Measurements from ENCODE around the gene MYH14. TPM values are rescaled to one million over a fixed set of nuclear protein-coding genes. Genes with fewer than 3 reads are reported as not detected.

Gene MYH14
- polyA plus RNA-seq, 1 of the 3 experiments (the other 2 are of a cell fraction): 0.02 TPM

GRCh38 chr19:50310759-50311465, 107.5 kb downstream of the MYH14 start:
- POLR2A ChIA-PET: no interaction called here

GRCh38 chr19:50311723-50312635, 108.6 kb downstream of the MYH14 start:
- peak; percentile 93 for DNase-seq
- Histone ChIP-seq H3F3A (replicated peaks; ENCODE audit: insufficient read depth) (peaks cover 4% of the 10 kb centered on the region), H3K9me2 (no peaks in the 10 kb centered on the region), H3K4me2 (peak overlapping the region; percentile 66), H3K79me2 (ENCODE audit: insufficient read depth) (no peaks in the 10 kb centered on the region), H3K4me3 (ENCODE audit: low read depth in 2 of 2, low read length in 1 of 2) (peak overlapping the region; percentile 32 to 46; a peak in 3 of 4 replicates), H3K4me1 (ENCODE audit: control insufficient read depth in 1 of 2, insufficient read depth in 2 of 2, low read depth in 1 of 2, low read length in 1 of 2) (peaks cover 0 to 2% of the 10 kb centered on the region in 2 experiments; a peak in 1 of 4 replicates), H3K27ac (ENCODE audit: low read depth in 2 of 2, low read length in 1 of 2) (no peak overlapping the region), H3K9ac (no peak overlapping the region), H3K9me3 (no peaks in the 10 kb centered on the region), H3K36me3 (replicated peaks in 1 of 2; ENCODE audit: control insufficient read depth in 1 of 2, insufficient read depth in 2 of 2, low read length in 1 of 2) (no peaks in the 10 kb centered on the region), H3K27me3 (ENCODE audit: insufficient read depth) (peaks cover 61% of the 10 kb centered on the region), H4K20me1 (ENCODE audit: insufficient read depth) (no peaks in the 10 kb centered on the region), H2AFZ (ENCODE audit: low read depth) (no peak overlapping the region; the same call in 1 of the 2 replicates)
- 8% methylated on average over 18 of the region's 42 CpGs for WGBS (ENCODE audit: low lambda C conversion rate)
- ChIA-PET POLR2A (interaction anchor here (0.8 kb wide), 1 partner anchor 17 kb away, joined by 3 read pairs; the partner anchor contains the start of gene KCNC3), CTCF (interaction anchor here (1.0 to 1.6 kb wide), 4 partner anchors 11 to 53 kb away, joined by 3 to 4 read pairs (median 4); no protein-coding TSS in a partner anchor)
- TF ChIP-seq MEF2A (IDR thresholded peaks at IDR 0.05; ENCODE audit: borderline replicate concordance, low read depth) (no peak), NRF1 (IDR thresholded peaks at IDR 0.05; ENCODE audit: low read depth, low read length) (peak; percentile 71), MXI1 (IDR thresholded peaks at IDR 0.05; ENCODE audit: low read depth, low read length) (peak; percentile 31; the same call in 1 of the 2 replicates)

More at GRCh38 chr19:50310759-50311465, 107.5 kb downstream of the MYH14 start:
- Histone ChIP-seq H3K36me3 (replicated peaks in 1 of 2; ENCODE audit: control insufficient read depth in 1 of 2, insufficient read depth in 2 of 2, low read length in 1 of 2) (no peaks in the 10 kb centered on the region), H3F3A (replicated peaks; ENCODE audit: insufficient read depth) (peaks cover 4% of the 10 kb centered on the region), H3K4me1 (ENCODE audit: control insufficient read depth in 1 of 2, insufficient read depth in 2 of 2, low read depth in 1 of 2, low read length in 1 of 2) (peaks cover 0 to 2% of the 10 kb centered on the region in 2 experiments; a peak in 1 of 4 replicates), H3K27me3 (ENCODE audit: insufficient read depth) (peaks cover 61% of the 10 kb centered on the region), H3K4me2 (no peak overlapping the region), H3K9ac (no peak overlapping the region), H3K79me2 (ENCODE audit: insufficient read depth) (no peaks in the 10 kb centered on the region), H2AFZ (ENCODE audit: low read depth) (no peak overlapping the region), H3K9me3 (no peaks in the 10 kb centered on the region), H3K4me3 (ENCODE audit: low read depth in 2 of 2, low read length in 1 of 2) (no peak overlapping the region), H3K27ac (ENCODE audit: low read depth in 2 of 2, low read length in 1 of 2) (no peak overlapping the region), H3K9me2 (no peaks in the 10 kb centered on the region), H4K20me1 (ENCODE audit: insufficient read depth) (no peaks in the 10 kb centered on the region)
- DNase-seq: no peak
- WGBS (ENCODE audit: low lambda C conversion rate): 4% methylated on average over 10 of the region's 10 CpGs
- CTCF ChIA-PET: no interaction called here
- TF ChIP-seq FOXM1 (IDR thresholded peaks at IDR 0.05; ENCODE audit: low read depth) (no peak), ELF1 (IDR thresholded peaks at IDR 0.05) (no peak), YY1 (IDR thresholded peaks at IDR 0.05; ENCODE audit: low read depth) (no peak), TAF1 (IDR thresholded peaks at IDR 0.05; ENCODE audit: borderline replicate concordance, low read depth, low read length) (no peak)

All from SK-N-SH (cell line).